ENCODE results near the gene CTNNA3. TPM values are rescaled to one million over a fixed set of nuclear protein-coding genes. Genes with fewer than 3 reads are reported as not detected.

CTNNA3 gene
- total and polyA plus RNA-seq, 2 donors from 2014 or later = 0.45 to 0.72 TPM

- Histone ChIP-seq H3K27ac (ENCODE audit: low read depth in 2 of 2, low read length in 2 of 2) (no peak overlapping the region), H3K4me1 (ENCODE audit: control insufficient read depth in 2 of 3, insufficient read depth in 2 of 3, low read depth in 1 of 3, low read length in 3 of 3) (peaks cover 0 to 4% (median 0%) of the 10 kb centered on the region in 3 donors), H3K9me3 (ENCODE audit: control insufficient read depth in 2 of 3, insufficient read depth in 1 of 3, low read length in 3 of 3) (no peaks in the 10 kb centered on the region), H3K9ac (ENCODE audit: low read length in 3 of 3) (no peak overlapping the region), H3K36me3 (ENCODE audit: control insufficient read depth in 2 of 3, insufficient read depth in 3 of 3, low read length in 3 of 3) (no peaks in the 10 kb centered on the region), H3K4me3 (ENCODE audit: low read length in 3 of 3) (no peak overlapping the region), H3K27me3 (ENCODE audit: control insufficient read depth, insufficient read depth, low read length) (no peaks in the 10 kb centered on the region)
- DNase-seq = peak in 2 of 5 donors; percentile 24 to 30
- intact Hi-C loops (cut with DNase I) = no loop called here
- peak; percentile 11 for FAIRE-seq
- TF ChIP-seq CTCF (IDR thresholded peaks at IDR 0.05; ENCODE audit: borderline replicate concordance, extremely low read depth, insufficient read depth) = no peak
These were observed 439.0 kb downstream of the CTNNA3 start for GRCh38 chr10:67257018-67257417.

- DNase-seq (no peak), FAIRE-seq (no peak)
- H3K4me1 ChIP-seq (ENCODE audit: control insufficient read depth in 2 of 3, insufficient read depth in 2 of 3, low read depth in 1 of 3, low read length in 3 of 3) = no peaks in the 10 kb centered on the region
- no peak overlapping the region for H3K9ac ChIP-seq (ENCODE audit: low read length in 3 of 3)
- TF ChIP-seq CTCF (IDR thresholded peaks at IDR 0.05; ENCODE audit: borderline replicate concordance, extremely low read depth, insufficient read depth) = no peak
- no peaks in the 10 kb centered on the region for H3K36me3 ChIP-seq (ENCODE audit: control insufficient read depth in 2 of 3, insufficient read depth in 3 of 3, low read length in 3 of 3)
- no peaks in the 10 kb centered on the region for H3K9me3 ChIP-seq (ENCODE audit: control insufficient read depth in 2 of 3, insufficient read depth in 1 of 3, low read length in 3 of 3)
- H3K27me3 ChIP-seq (ENCODE audit: control insufficient read depth, insufficient read depth, low read length) = no peaks in the 10 kb centered on the region
- H3K4me3 ChIP-seq (ENCODE audit: low read length in 3 of 3) = no peak overlapping the region
- intact Hi-C loops (cut with DNase I) = no loop called here
- no peak overlapping the region for H3K27ac ChIP-seq (ENCODE audit: low read depth in 2 of 2, low read length in 2 of 2)
These were observed 445.3 kb downstream of the CTNNA3 start for GRCh38 chr10:67250686-67251085.

GRCh38 chr10:67246066-67246555 lies 449.9 kb downstream of the CTNNA3 start:
- no peaks in the 10 kb centered on the region for H3K9me3 ChIP-seq (ENCODE audit: control insufficient read depth in 2 of 3, insufficient read depth in 1 of 3, low read length in 3 of 3)
- FAIRE-seq (no peak), DNase-seq (no peak)
- no peaks in the 10 kb centered on the region for H3K27me3 ChIP-seq (ENCODE audit: control insufficient read depth, insufficient read depth, low read length)
- H3K4me1 ChIP-seq (ENCODE audit: control insufficient read depth in 2 of 3, insufficient read depth in 2 of 3, low read depth in 1 of 3, low read length in 3 of 3) = no peaks in the 10 kb centered on the region
- no peak for TF ChIP-seq CTCF (IDR thresholded peaks at IDR 0.05; ENCODE audit: borderline replicate concordance, extremely low read depth, insufficient read depth)
- no peak overlapping the region for H3K27ac ChIP-seq (ENCODE audit: low read depth in 2 of 2, low read length in 2 of 2)
- no peak overlapping the region for H3K9ac ChIP-seq (ENCODE audit: low read length in 3 of 3)
- no peaks in the 10 kb centered on the region for H3K36me3 ChIP-seq (ENCODE audit: control insufficient read depth in 2 of 3, insufficient read depth in 3 of 3, low read length in 3 of 3)
- H3K4me3 ChIP-seq (ENCODE audit: low read length in 3 of 3) = no peak overlapping the region
- intact Hi-C loops (cut with DNase I) = no loop called here

- no peaks in the 10 kb centered on the region for H3K27me3 ChIP-seq (ENCODE audit: control insufficient read depth, insufficient read depth, low read length)
- H3K4me1 ChIP-seq (ENCODE audit: control insufficient read depth in 2 of 3, insufficient read depth in 2 of 3, low read depth in 1 of 3, low read length in 3 of 3) = no peaks in the 10 kb centered on the region
- DNase-seq = no peak
- H3K9ac ChIP-seq (ENCODE audit: low read length in 3 of 3) = no peak overlapping the region
- no peak overlapping the region for H3K4me3 ChIP-seq (ENCODE audit: low read length in 3 of 3)
- FAIRE-seq = no peak
- H3K36me3 ChIP-seq (ENCODE audit: control insufficient read depth in 2 of 3, insufficient read depth in 3 of 3, low read length in 3 of 3) = no peaks in the 10 kb centered on the region
- intact Hi-C loops (cut with DNase I) = no loop called here
- TF ChIP-seq CTCF (IDR thresholded peaks at IDR 0.05; ENCODE audit: borderline replicate concordance, extremely low read depth, insufficient read depth) = no peak
- no peak overlapping the region for H3K27ac ChIP-seq (ENCODE audit: low read depth in 2 of 2, low read length in 2 of 2)
- no peaks in the 10 kb centered on the region for H3K9me3 ChIP-seq (ENCODE audit: control insufficient read depth in 2 of 3, insufficient read depth in 1 of 3, low read length in 3 of 3)
These were observed 453.5 kb downstream of the CTNNA3 start for GRCh38 chr10:67242528-67242927.

Data from kidney (tissue), 14 donors.